Mesodermal cell (in vitro differentiated cells): ENCODE measurements around the gene LRIG2.
"Not testable (repeated sequence)": the region's sequence is repeated elsewhere in the genome, so short reads cannot be mapped to it uniquely, and the experiment has no call there.

Source experiments
- H3K27ac ChIP-seq: 2 replicates; pipeline ENCODE4 v1.7.0; 2013; ENCODE audit warnings: mild to moderate bottlenecking, low read depth, low read length, moderate library complexity; ENCODE audit not compliant: severe bottlenecking
- H3K36me3 ChIP-seq: 2 replicates; pipeline ENCODE4 v1.7.1; 2013; ENCODE audit warnings: mild to moderate bottlenecking, low read length, moderate library complexity; ENCODE audit not compliant: control insufficient read depth, insufficient read depth
- H3K4me1 ChIP-seq: one replicate; pipeline ENCODE4 v1.7.1; 2013; ENCODE audit warnings: mild to moderate bottlenecking, low read length; ENCODE audit not compliant: insufficient read depth, control insufficient read depth, poor library complexity, severe bottlenecking
- H3K4me3 ChIP-seq: 2 replicates; pipeline ENCODE4 v1.7.0; 2013; ENCODE audit warnings: low read length, control low read depth, mild to moderate bottlenecking; ENCODE audit not compliant: insufficient read depth, poor library complexity, severe bottlenecking; ENCODE audit errors: extremely low read depth
- H3K9me3 ChIP-seq: 2 replicates; pipeline ENCODE4 v1.7.1; 2013; ENCODE audit warnings: mild to moderate bottlenecking, low read length, moderate library complexity; ENCODE audit not compliant: control insufficient read depth
- whole genome bisulfite sequencing, 2 experiments: methylation state at CpG; one replicate each; pipeline ENCODE4 v1.1.5; 2013; ENCODE audit warnings: missing lambda C conversion rate in 2 of 2; ENCODE audit not compliant: insufficient coverage in 2 of 2; 5-methylcytosine and 5-hydroxymethylcytosine counted together

The LRIG2 gene

GRCh38 chr1:113040718-113041412 is 32.1 kb upstream of the LRIG2 start:
- 94 to 95% methylated on average over 8 of the region's 8 CpGs for WGBS, 2 experiments
- peaks cover 29% of the 10 kb centered on the region for H3K4me1 ChIP-seq
- no peaks in the 10 kb centered on the region for H3K9me3 ChIP-seq
- H3K4me3 ChIP-seq = no peak overlapping the region
- H3K27ac ChIP-seq = peak overlapping the region; percentile 71
- no peaks in the 10 kb centered on the region for H3K36me3 ChIP-seq

GRCh38 chr1:113041569-113042284 is 31.3 kb upstream of the LRIG2 start:
- Histone ChIP-seq H3K36me3 (no peaks in the 10 kb centered on the region), H3K27ac (peak overlapping the region; percentile 96), H3K4me1 (peaks cover 29% of the 10 kb centered on the region), H3K9me3 (no peaks in the 10 kb centered on the region), H3K4me3 (no peak overlapping the region)
- no CpG with 5 or more reads among the region's 1 CpG for WGBS, 2 experiments

DNA sequence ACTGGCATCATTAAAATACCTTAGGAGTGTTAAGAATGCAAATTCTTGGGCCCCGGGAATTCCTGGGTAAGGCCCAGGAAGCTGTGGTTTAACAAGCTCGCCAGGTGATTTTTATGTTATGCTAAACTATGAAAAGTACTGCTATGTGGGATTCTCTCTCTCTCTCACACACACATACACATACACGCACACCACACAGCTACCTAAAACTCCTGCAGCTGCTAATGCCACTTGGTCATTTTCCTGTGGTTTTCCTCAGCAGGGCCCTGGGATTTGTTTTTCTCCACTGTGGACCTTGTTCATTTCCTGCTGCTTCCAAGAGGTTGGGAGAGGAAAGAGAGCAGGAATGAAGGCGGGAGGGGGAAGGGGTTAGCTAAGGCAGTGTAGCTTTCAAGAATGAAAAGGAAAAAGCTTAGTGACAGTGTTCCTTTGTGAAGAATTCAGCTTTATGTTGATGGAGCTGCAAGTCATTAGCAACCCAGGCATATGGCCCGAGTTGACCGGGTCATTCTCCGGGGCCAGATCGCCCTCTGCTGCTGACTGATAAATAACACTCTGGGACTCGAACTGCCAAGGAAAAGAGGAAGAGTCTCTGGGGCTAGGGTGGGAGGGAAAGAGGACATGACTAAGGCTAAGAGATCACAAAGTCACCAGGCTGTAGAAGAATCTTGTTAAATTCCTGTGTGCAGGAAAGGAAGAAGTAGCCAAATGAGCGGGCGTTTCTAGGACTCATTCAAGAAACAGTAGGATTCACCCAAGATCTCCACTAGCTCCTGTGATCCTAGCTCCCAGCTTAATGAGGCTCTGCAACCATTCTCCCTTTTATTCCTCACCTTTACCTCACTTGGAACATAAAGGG is 30.5 kb upstream of the LRIG2 start:
- H3K9me3 ChIP-seq = no peaks in the 10 kb centered on the region
- H3K4me3 ChIP-seq = no peak overlapping the region
- H3K36me3 ChIP-seq = no peaks in the 10 kb centered on the region
- H3K27ac ChIP-seq = peak overlapping the region; percentile 96
- H3K4me1 ChIP-seq = peaks cover 29% of the 10 kb centered on the region
- 0 to 2% methylated on average over 6 of the region's 11 CpGs for WGBS, 2 experiments

DNA sequence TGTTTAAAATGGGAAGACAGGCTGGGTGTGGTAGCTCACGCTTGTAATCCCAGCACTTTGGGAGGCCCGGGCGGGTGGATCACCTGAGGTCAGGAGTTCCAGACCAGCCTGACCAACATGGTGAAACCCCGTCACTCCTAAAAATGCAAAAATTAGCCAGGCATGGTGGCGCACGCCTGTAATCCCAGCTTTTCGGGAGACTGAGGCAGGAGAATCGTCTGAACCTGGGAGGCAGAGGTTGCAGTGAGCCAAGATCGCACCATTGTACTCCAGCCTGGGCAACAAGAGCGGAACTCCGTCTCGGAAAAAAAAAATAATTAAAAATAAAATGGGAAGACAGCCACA is 29.9 kb upstream of the LRIG2 start:
- WGBS, 2 experiments = 61 to 73% methylated on average over 11 to 12 of the region's 12 CpGs
- Histone ChIP-seq H3K4me1 (peaks cover 29% of the 10 kb centered on the region), H3K27ac (peak overlapping the region; percentile 96)
- H3K4me3 ChIP-seq, H3K36me3 ChIP-seq, H3K9me3 ChIP-seq: not testable (repeated sequence)

- Histone ChIP-seq H3K27ac (no peak overlapping the region), H3K9me3 (no peaks in the 10 kb centered on the region), H3K36me3 (no peaks in the 10 kb centered on the region), H3K4me3 (no peak overlapping the region), H3K4me1 (peaks cover 13% of the 10 kb centered on the region)
- WGBS, 2 experiments = 59 to 61% methylated on average over 3 of the region's 4 CpGs
Observed at GRCh38 chr1:113046569-113046968, 26.4 kb upstream of the LRIG2 start.

- Histone ChIP-seq H3K4me1 (peaks cover 5% of the 10 kb centered on the region), H3K27ac (no peak overlapping the region), H3K36me3 (no peaks in the 10 kb centered on the region), H3K9me3 (no peaks in the 10 kb centered on the region), H3K4me3 (no peak overlapping the region)
- 100% methylated on average over 2 of the region's 3 CpGs for WGBS, 2 experiments
Observed at GRCh38 chr1:113048064-113048463, 24.9 kb upstream of the LRIG2 start.

- Histone ChIP-seq H3K9me3 (no peaks in the 10 kb centered on the region), H3K4me1 (no peaks in the 10 kb centered on the region), H3K36me3 (no peaks in the 10 kb centered on the region), H3K27ac (no peak overlapping the region), H3K4me3 (no peak overlapping the region)
- WGBS, 2 experiments = 92 to 93% methylated on average over 10 of the region's 12 CpGs
Observed at GRCh38 chr1:113053344-113054126, 19.5 kb upstream of the LRIG2 start.

GRCh38 chr1:113055570-113055969 is 17.4 kb upstream of the LRIG2 start:
- no peaks in the 10 kb centered on the region for H3K9me3 ChIP-seq
- no peak overlapping the region for H3K4me3 ChIP-seq
- H3K4me1 ChIP-seq = no peaks in the 10 kb centered on the region
- H3K27ac ChIP-seq = no peak overlapping the region
- H3K36me3 ChIP-seq = no peaks in the 10 kb centered on the region
- WGBS, 2 experiments = no CpG with 5 or more reads among the region's 1 CpG

GRCh38 chr1:113057006-113057405 is 16.0 kb upstream of the LRIG2 start:
- no peak overlapping the region for H3K27ac ChIP-seq
- H3K4me3 ChIP-seq = no peak overlapping the region
- 18 to 56% methylated on average over 1 to 2 of the region's 2 CpGs for WGBS, 2 experiments
- no peaks in the 10 kb centered on the region for H3K4me1 ChIP-seq
- no peaks in the 10 kb centered on the region for H3K9me3 ChIP-seq
- no peaks in the 10 kb centered on the region for H3K36me3 ChIP-seq

DNA sequence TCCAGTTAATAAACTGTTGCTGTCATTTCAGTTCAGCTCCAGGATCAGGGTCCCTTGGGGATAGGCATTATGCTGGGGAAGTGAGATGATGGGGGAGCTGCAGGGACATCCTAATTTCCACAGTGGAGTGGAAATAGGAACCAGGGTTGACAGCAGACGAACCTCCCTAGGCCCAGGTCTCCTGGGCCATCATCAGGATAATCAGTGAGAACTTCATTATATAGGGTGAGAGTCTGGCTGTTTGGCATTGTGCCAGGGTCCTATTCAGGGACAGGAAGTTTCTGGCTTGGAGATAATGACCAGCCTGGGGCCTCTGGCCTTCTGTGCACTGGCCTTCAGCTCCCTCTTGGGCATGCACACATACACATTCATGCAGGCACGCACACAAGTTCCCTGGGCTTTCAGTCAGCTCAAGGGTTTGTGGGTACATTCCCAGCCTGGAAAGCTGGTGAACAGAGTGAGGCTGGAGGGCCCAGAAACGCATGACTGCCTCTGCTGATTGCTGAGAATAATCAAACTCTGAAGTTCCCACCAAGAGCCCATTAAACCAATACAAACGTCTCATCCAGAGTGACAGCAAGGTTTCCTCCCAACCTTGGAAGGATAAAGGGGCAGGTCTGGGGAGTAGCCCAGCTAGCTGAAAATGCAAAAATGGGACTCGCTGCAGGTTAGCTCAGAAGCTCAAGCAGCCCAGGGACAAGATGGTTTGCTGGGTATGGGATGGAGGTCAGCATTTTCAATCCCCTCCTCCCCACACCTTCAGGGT is 13.9 kb upstream of the LRIG2 start:
- no peaks in the 10 kb centered on the region for H3K36me3 ChIP-seq
- no peaks in the 10 kb centered on the region for H3K4me1 ChIP-seq
- WGBS, 2 experiments = 71 to 83% methylated on average over 1 to 4 of the region's 5 CpGs
- no peak overlapping the region for H3K4me3 ChIP-seq
- H3K27ac ChIP-seq = peak overlapping the region; percentile 24
- no peaks in the 10 kb centered on the region for H3K9me3 ChIP-seq
